B cell (primary cell): ENCODE data around the gene FGF6. TPM values are rescaled to one million over a fixed set of nuclear protein-coding genes. Genes with fewer than 3 reads are reported as not detected.

Experiments used
- ATAC-seq: fragments of 200-7000 bp; cut with Tn5 transposase; one replicate; pipeline ENCODE4 v1.10.0; 2021; ENCODE audit warnings: low read depth, mild to moderate bottlenecking, moderate number of reproducible peaks, moderate library complexity
- CTCF ChIA-PET: fragments of 350-600 bp; sonication (Branson Sonifier 250); formaldehyde crosslinking; loops from one replicate; lab custom pipeline; 2021; ENCODE audit warnings: antibody characterized with exemption, inconsistent platforms; lab: Charles Lee
- POLR2A ChIA-PET: fragments of 350-600 bp; sonication (Branson Sonifier 250); formaldehyde crosslinking; loops from one replicate; lab custom pipeline; 2021; ENCODE audit warnings: antibody characterized with exemption; lab: Charles Lee
- DNase-seq: peaks from one replicate; pipeline ENCODE4 v3.0.0; 2013
- H2AFZ ChIP-seq: 2 replicates; pipeline ENCODE4 v1.6.1; 2012; ENCODE audit warnings: mild to moderate bottlenecking, low read depth, low read length; ENCODE audit not compliant: insufficient read depth, poor library complexity, severe bottlenecking
- H3K27ac ChIP-seq, 2 donors: 1 replicate in 1 of 2; 2 replicates in 1 of 2; pipeline ENCODE4 v1.5.1; 2012 to 2013; ENCODE audit warnings: low read length in 2 of 2, mild to moderate bottlenecking in 2 of 2, moderate library complexity in 1 of 2
- H3K27me3 ChIP-seq, 4 experiments: fragments of 200-600 bp in 1 of 4; sonication (generic) in 1 of 4; replicated peaks in 1 of 4; 1 replicate in 2 of 4; 2 replicates in 2 of 4; pipeline versions ENCODE4 v1.6.1 to v1.7.0; 2013 to 2016; ENCODE audit warnings: low read length in 3 of 4, mild to moderate bottlenecking in 2 of 4, mixed read lengths in 1 of 4, moderate library complexity in 1 of 4; ENCODE audit not compliant: insufficient read depth in 4 of 4, control insufficient read depth in 3 of 4; ENCODE audit errors: control extremely low read depth in 1 of 4
- H3K36me3 ChIP-seq, 2 experiments: replicated peaks in 1 of 2; 1 replicate in 1 of 2; 2 replicates in 1 of 2; pipeline versions ENCODE4 v1.6.1 to v1.7.1; 2013; ENCODE audit warnings: low read length in 1 of 2; ENCODE audit not compliant: insufficient read depth in 2 of 2, control insufficient read depth in 1 of 2; ENCODE audit errors: control extremely low read depth in 1 of 2, extremely low read depth in 1 of 2
- H3K4me1 ChIP-seq, 2 donors: fragments of 200-600 bp in 1 of 2; sonication (generic) in 1 of 2; 1 replicate in 1 of 2; 2 replicates in 1 of 2; pipeline versions ENCODE4 v1.5.1 to v1.6.1; 2013 to 2017; ENCODE audit warnings: low read length in 2 of 2; ENCODE audit not compliant: control insufficient read depth in 2 of 2, insufficient read depth in 2 of 2
- H3K4me2 ChIP-seq: replicated peaks from 2 replicates; pipeline ENCODE3; 2012; ENCODE audit warnings: mild to moderate bottlenecking, low read depth, low read length; ENCODE audit not compliant: poor library complexity, severe bottlenecking
- H3K4me3 ChIP-seq, 5 experiments: fragments of 200-600 bp in 1 of 5; sonication (generic) in 1 of 5; 1 replicate in 3 of 5; 2 replicates in 2 of 5; pipeline versions ENCODE4 v1.5.1 to v1.7.0; 2011 to 2016; ENCODE audit warnings: low read length in 4 of 5, mild to moderate bottlenecking in 4 of 5, low read depth in 2 of 5, control low read depth in 1 of 5, moderate library complexity in 1 of 5; ENCODE audit not compliant: insufficient read depth in 1 of 5; ENCODE audit errors: control extremely low read depth in 1 of 5, extremely low read depth in 1 of 5
- H3K79me2 ChIP-seq: fragments of 200-600 bp; sonication (generic); one replicate; pipeline ENCODE4 v1.6.0; 2016; ENCODE audit warnings: low read length; ENCODE audit not compliant: control insufficient read depth, insufficient read depth
- H3K9ac ChIP-seq: fragments of 200-600 bp; sonication (generic); 2 replicates; pipeline ENCODE4 v1.6.1; 2017; ENCODE audit warnings: mild to moderate bottlenecking, low read length, moderate library complexity
- H3K9me3 ChIP-seq, 3 donors: one replicate each; pipeline versions ENCODE4 v1.6.1 to v1.7.1; 2013; ENCODE audit warnings: low read length in 2 of 3; ENCODE audit not compliant: control insufficient read depth in 2 of 3, insufficient read depth in 1 of 3; ENCODE audit errors: control extremely low read depth in 1 of 3
- H4K20me1 ChIP-seq: 2 replicates; pipeline ENCODE4 v1.6.0; 2012; ENCODE audit warnings: mild to moderate bottlenecking, low read length; ENCODE audit not compliant: insufficient read depth, control insufficient read depth, poor library complexity, severe bottlenecking
- H3K27ac Mint-ChIP-seq: one replicate; pipeline ENCODE4 v1.8.0; 2021; ENCODE audit warnings: mixed read lengths
- H3K27me3 Mint-ChIP-seq: one replicate; pipeline ENCODE4 v1.8.0; 2021; ENCODE audit warnings: mixed read lengths
- H3K4me1 Mint-ChIP-seq: one replicate; pipeline ENCODE4 v1.8.0; 2021; ENCODE audit warnings: mixed read lengths
- H3K4me3 Mint-ChIP-seq: one replicate; pipeline ENCODE4 v1.8.0; 2021; ENCODE audit warnings: mixed read lengths
- H3K9me3 Mint-ChIP-seq: one replicate; pipeline ENCODE4 v1.8.0; 2022; ENCODE audit warnings: mixed read lengths; ENCODE audit not compliant: insufficient read depth
- EZH2 ChIP-seq: IDR thresholded peaks from 2 replicates; pipeline ENCODE4 v1.6.1; 2012; ENCODE audit warnings: borderline replicate concordance, low read depth, mild to moderate bottlenecking, moderate library complexity, low read length; ENCODE audit not compliant: insufficient read depth, poor library complexity, severe bottlenecking
- WGBS: methylation state at CpG from one replicate; pipeline ENCODE4 v1.1.5; 2013; ENCODE audit warnings: missing lambda C conversion rate; ENCODE audit not compliant: insufficient coverage; 5-methylcytosine and 5-hydroxymethylcytosine counted together
- intact Hi-C: fragments of 100-400 bp; cut with micrococcal nuclease; formaldehyde crosslinking; loops from one replicate; pipeline ENCODE4 v1.10.0; 2022
- polyA plus RNA-seq: library from polyadenylated mRNA; depleted of rRNA; stranded (reverse); fragments of >200 nt; gene quantifications from 2 replicates; pipeline ENCODE4 v1.2.3, GENCODE V29; 2012
- total RNA-seq, 2 donors: library from RNA; stranded (reverse); fragments of 120-200 nt in 1 of 2; gene quantifications; 1 replicate in 1 of 2; 2 replicates in 1 of 2; pipeline versions ENCODE4 v1.2.3 to v1.2.4, GENCODE V29; 2013 to 2022
- TF ChIP-seq, protein P1 (sequence below): fragments of 200-600 bp; IDR thresholded peaks from one replicate; pipeline ENCODE4 v1.8.0; 2022; ENCODE audit warnings: antibody characterized with exemption, mild to moderate bottlenecking

Gene FGF6
- total and polyA plus RNA-seq, 2 donors (not counting 1 experiment from before 2014, with no cell fraction given), result not detected

DNA sequence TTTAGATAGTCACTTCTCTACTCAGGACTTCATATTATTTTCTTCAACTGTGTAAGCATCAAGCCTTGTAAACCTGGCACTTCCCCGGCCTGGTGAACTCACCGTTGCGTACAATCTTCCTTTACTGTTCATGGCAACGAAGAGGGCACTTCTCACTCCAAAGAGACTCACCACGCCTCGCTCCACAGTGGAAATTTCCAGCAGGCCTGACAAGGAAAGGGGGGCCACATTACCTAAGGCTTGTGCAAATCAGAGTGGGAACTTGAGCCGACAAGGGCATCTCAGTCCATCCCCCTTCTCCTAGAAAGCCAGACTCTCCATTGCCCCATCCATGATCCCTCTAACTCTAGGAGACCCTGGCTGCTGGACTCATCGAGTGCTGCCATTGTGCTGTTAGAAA lies 1.6 kb downstream of the FGF6 start:
- H3K27me3 ChIP-seq, result peaks cover 0 to 11% (median 5%) of the 10 kb centered on the region in 4 experiments
- POLR2A ChIA-PET, result no interaction called here
- H2AFZ ChIP-seq, result no peak overlapping the region
- no peaks in the 10 kb centered on the region for H4K20me1 ChIP-seq
- no peak overlapping the region for H3K4me3 Mint-ChIP-seq
- peaks cover 35% of the 10 kb centered on the region for H3K27me3 Mint-ChIP-seq
- H3K9ac ChIP-seq, result no peak overlapping the region
- H3K4me2 ChIP-seq, result no peak overlapping the region
- H3K36me3 ChIP-seq, result no peaks in the 10 kb centered on the region
- ATAC-seq (no peak), DNase-seq (no peak)
- H3K4me1 Mint-ChIP-seq, result peaks cover 15% of the 10 kb centered on the region
- no peak overlapping the region for H3K27ac ChIP-seq
- no peaks in the 10 kb centered on the region for H3K9me3 Mint-ChIP-seq
- CTCF ChIA-PET, result no interaction called here
- WGBS, result 98% methylated on average over 5 of the region's 8 CpGs
- intact Hi-C loops, result no loop called here
- peaks cover 12 to 14% of the 10 kb centered on the region in 2 donors for H3K4me1 ChIP-seq
- H3K79me2 ChIP-seq, result no peaks in the 10 kb centered on the region
- H3K4me3 ChIP-seq, result no peak overlapping the region
- TF ChIP-seq, protein P1, sequence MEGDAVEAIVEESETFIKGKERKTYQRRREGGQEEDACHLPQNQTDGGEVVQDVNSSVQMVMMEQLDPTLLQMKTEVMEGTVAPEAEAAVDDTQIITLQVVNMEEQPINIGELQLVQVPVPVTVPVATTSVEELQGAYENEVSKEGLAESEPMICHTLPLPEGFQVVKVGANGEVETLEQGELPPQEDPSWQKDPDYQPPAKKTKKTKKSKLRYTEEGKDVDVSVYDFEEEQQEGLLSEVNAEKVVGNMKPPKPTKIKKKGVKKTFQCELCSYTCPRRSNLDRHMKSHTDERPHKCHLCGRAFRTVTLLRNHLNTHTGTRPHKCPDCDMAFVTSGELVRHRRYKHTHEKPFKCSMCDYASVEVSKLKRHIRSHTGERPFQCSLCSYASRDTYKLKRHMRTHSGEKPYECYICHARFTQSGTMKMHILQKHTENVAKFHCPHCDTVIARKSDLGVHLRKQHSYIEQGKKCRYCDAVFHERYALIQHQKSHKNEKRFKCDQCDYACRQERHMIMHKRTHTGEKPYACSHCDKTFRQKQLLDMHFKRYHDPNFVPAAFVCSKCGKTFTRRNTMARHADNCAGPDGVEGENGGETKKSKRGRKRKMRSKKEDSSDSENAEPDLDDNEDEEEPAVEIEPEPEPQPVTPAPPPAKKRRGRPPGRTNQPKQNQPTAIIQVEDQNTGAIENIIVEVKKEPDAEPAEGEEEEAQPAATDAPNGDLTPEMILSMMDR, result no peak
- no peak for TF ChIP-seq EZH2
- no peak overlapping the region for H3K27ac Mint-ChIP-seq
- H3K9me3 ChIP-seq, result no peaks in the 10 kb centered on the region

GRCh38 chr12:4443616-4444015 lies 2.0 kb downstream of the FGF6 start:
- H3K27ac Mint-ChIP-seq, result no peak overlapping the region
- intact Hi-C loops, result no loop called here
- no peak overlapping the region for H3K4me3 Mint-ChIP-seq
- peaks cover 0 to 10% (median 5%) of the 10 kb centered on the region in 4 experiments for H3K27me3 ChIP-seq
- no peaks in the 10 kb centered on the region for H4K20me1 ChIP-seq
- ChIA-PET CTCF (no interaction called here), POLR2A (no interaction called here)
- no peak overlapping the region for H3K27ac ChIP-seq
- WGBS, result 80% methylated on average over 17 of the region's 17 CpGs
- H3K4me1 Mint-ChIP-seq, result peaks cover 19% of the 10 kb centered on the region
- H3K79me2 ChIP-seq, result no peaks in the 10 kb centered on the region
- H3K4me2 ChIP-seq, result no peak overlapping the region
- no peak for TF ChIP-seq EZH2
- TF ChIP-seq, protein P1, result no peak
- H3K9me3 Mint-ChIP-seq, result no peaks in the 10 kb centered on the region
- H3K9ac ChIP-seq, result no peak overlapping the region
- H3K36me3 ChIP-seq, result no peaks in the 10 kb centered on the region
- ATAC-seq (no peak), DNase-seq (no peak)
- H3K9me3 ChIP-seq, result no peaks in the 10 kb centered on the region
- no peak overlapping the region for H3K4me3 ChIP-seq
- H2AFZ ChIP-seq, result no peak overlapping the region
- peaks cover 35% of the 10 kb centered on the region for H3K27me3 Mint-ChIP-seq
- peaks cover 16 to 17% of the 10 kb centered on the region in 2 donors for H3K4me1 ChIP-seq
